HEK293 (cell line): ENCODE results near the gene PALM.

Experiments
- CTCF ChIA-PET: fragments of 350-600 bp; formaldehyde crosslinking; extraction: SDS; loops from one replicate; lab custom pipeline; 2021; ENCODE audit warnings: antibody characterized with exemption; lab: Yijun Ruan, JAX
- POLR2A ChIA-PET: fragments of 300-600 bp; formaldehyde crosslinking; extraction: SDS; loops from one replicate; lab custom pipeline; 2020; ENCODE audit warnings: antibody characterized with exemption, inconsistent platforms; lab: Yijun Ruan, JAX
- H3K27ac ChIP-seq: fragments of 200-500 bp; sonication (Bioruptor generic); 2 replicates; pipeline ENCODE4 v1.5.1; 2014; ENCODE audit warnings: low read depth, low read length, control low read depth, inconsistent platforms; ENCODE audit errors: extremely low read depth
- H3K36me3 ChIP-seq, 2 experiments: fragments of 200-500 bp in 1 of 2; sonication (Bioruptor generic) in 1 of 2; 1 replicate in 1 of 2; 2 replicates in 1 of 2; pipeline ENCODE4 v1.5.1; 2014 to 2017; ENCODE audit warnings: inconsistent platforms in 2 of 2, low read length in 2 of 2; ENCODE audit not compliant: control insufficient read depth in 2 of 2, insufficient read depth in 1 of 2
- H3K4me1 ChIP-seq: fragments of 200-500 bp; sonication (Bioruptor generic); 2 replicates; pipeline ENCODE4 v1.5.1; 2014; ENCODE audit warnings: mild to moderate bottlenecking, low read length, inconsistent platforms; ENCODE audit not compliant: control insufficient read depth, insufficient read depth
- H3K4me3 ChIP-seq: 2 replicates; pipeline ENCODE4 v1.5.1; 2011; ENCODE audit warnings: low read depth, mild to moderate bottlenecking, control low read depth, low read length, moderate library complexity
- H3K9me3 ChIP-seq: fragments of 200-500 bp; sonication (Bioruptor generic); 2 replicates; pipeline ENCODE4 v1.5.1; 2014; ENCODE audit warnings: low read depth, low read length, inconsistent platforms; ENCODE audit not compliant: control insufficient read depth, insufficient read depth
- GLIS1 ChIP-seq: fragments of 450-650 bp; formaldehyde crosslinking; IDR thresholded peaks from 2 replicates; pipeline ENCODE4 v1.5.1; 2016; ENCODE audit warnings: missing biosample characterization, missing genetic modification characterization
- KLF8 ChIP-seq: fragments of 450-650 bp; formaldehyde crosslinking; IDR thresholded peaks from 2 replicates; pipeline ENCODE4 v1.5.1; 2016; ENCODE audit warnings: missing biosample characterization, missing genetic modification characterization
- REPIN1 ChIP-seq: fragments of 450-650 bp; formaldehyde crosslinking; IDR thresholded peaks from 2 replicates; pipeline ENCODE4 v1.5.1; 2017; ENCODE audit warnings: missing biosample characterization, missing genetic modification characterization, low read depth
- SP2 ChIP-seq: fragments of 450-650 bp; formaldehyde crosslinking; IDR thresholded peaks from 2 replicates; pipeline ENCODE4 v1.5.1; 2016; ENCODE audit warnings: missing biosample characterization, missing genetic modification characterization
- ZBTB44 ChIP-seq: fragments of 450-650 bp; IDR thresholded peaks from 2 replicates; pipeline ENCODE4 v1.5.1; 2018; ENCODE audit warnings: missing biosample characterization, mild to moderate bottlenecking, missing genetic modification characterization
- ZIC2 ChIP-seq: fragments of 450-650 bp; formaldehyde crosslinking; IDR thresholded peaks from 2 replicates; pipeline ENCODE4 v1.5.1; 2016; ENCODE audit warnings: missing biosample characterization, missing genetic modification characterization
- ZNF335 ChIP-seq: fragments of 450-650 bp; formaldehyde crosslinking; conservative IDR thresholded peaks from 2 replicates; pipeline ENCODE4 v1.5.1; 2016; ENCODE audit warnings: missing biosample characterization, missing genetic modification characterization
- ZNF341 ChIP-seq: fragments of 450-650 bp; formaldehyde crosslinking; IDR thresholded peaks from 2 replicates; pipeline ENCODE4; 2016; ENCODE audit warnings: low read depth, missing biosample characterization, missing genetic modification characterization
- ZNF391 ChIP-seq: fragments of 450-650 bp; formaldehyde crosslinking; IDR thresholded peaks from 2 replicates; pipeline ENCODE4 v1.5.1; 2016; ENCODE audit warnings: low read depth, missing biosample characterization, missing genetic modification characterization, borderline replicate concordance
- ZNF621 ChIP-seq: fragments of 450-650 bp; formaldehyde crosslinking; IDR thresholded peaks from 2 replicates; pipeline ENCODE4 v1.5.1; 2017; ENCODE audit warnings: missing biosample characterization, missing genetic modification characterization
- ZNF704 ChIP-seq: fragments of 450-650 bp; formaldehyde crosslinking; IDR thresholded peaks from 2 replicates; pipeline ENCODE4 v1.5.1; 2016; ENCODE audit warnings: missing biosample characterization, missing genetic modification characterization
- ZNF747 ChIP-seq: fragments of 450-650 bp; formaldehyde crosslinking; IDR thresholded peaks from 2 replicates; pipeline ENCODE4 v1.5.1; 2016; ENCODE audit warnings: missing biosample characterization, missing genetic modification characterization
- ZNF76 ChIP-seq: fragments of 450-650 bp; formaldehyde crosslinking; IDR thresholded peaks from 2 replicates; pipeline ENCODE4; 2016; ENCODE audit warnings: low read depth, missing biosample characterization, missing genetic modification characterization, borderline replicate concordance
- ZSCAN23 ChIP-seq: fragments of 450-650 bp; formaldehyde crosslinking; IDR thresholded peaks from 2 replicates; pipeline ENCODE4 v1.5.1; 2016; ENCODE audit warnings: missing biosample characterization, missing genetic modification characterization
- ZXDB ChIP-seq: fragments of 450-650 bp; formaldehyde crosslinking; IDR thresholded peaks from 2 replicates; pipeline ENCODE4 v1.5.1; 2016; ENCODE audit warnings: missing biosample characterization, missing genetic modification characterization

PALM gene

GRCh38 chr19:708154-709143 lies at the start of gene PALM (continued):
- TF ChIP-seq ZNF341 (tag by site-specific recombination) (peak; percentile 68), KLF8 (tag by site-specific recombination) (no peak)

- TF ChIP-seq ZNF747 (tag by site-specific recombination) (no peak), ZNF704 (tag by site-specific recombination) (no peak), ZIC2 (tag by site-specific recombination) (peak; percentile 68), ZBTB44 (tag by site-specific recombination) (no peak), ZXDB (tag by site-specific recombination) (peak; percentile 88), ZNF335 (tag by site-specific recombination) (no peak), REPIN1 (no peak)
- Histone ChIP-seq H3K36me3 (peaks cover 0 to 42% of the 10 kb centered on the region in 2 experiments; a peak in 1 of 3 replicates), H3K4me1 (peaks cover 9% of the 10 kb centered on the region), H3K4me3 (peak overlapping the region; percentile 2; the same call in 1 of the 2 replicates), H3K9me3 (no peaks in the 10 kb centered on the region), H3K27ac (peak overlapping the region; percentile 94)
- ChIA-PET POLR2A (interaction anchor here (0.5 kb wide), 1 partner anchor 1130 kb away, joined by 3 read pairs; no protein-coding TSS in a partner anchor), CTCF (interaction anchor here (0.6 kb wide), 1 partner anchor 141 kb away, joined by 3 read pairs; no protein-coding TSS in a partner anchor)
Observed at GRCh38 chr19:660793-661426, 47.8 kb upstream of the PALM start.

- no peaks in the 10 kb centered on the region for H3K9me3 ChIP-seq
- peak overlapping the region; percentile 86 for H3K4me3 ChIP-seq
- ChIA-PET POLR2A (interaction anchor here (0.5 kb wide), 1 partner anchor 1129 kb away, joined by 3 read pairs; no protein-coding TSS in a partner anchor), CTCF (interaction anchor here (0.6 kb wide), 1 partner anchor 142 kb away, joined by 3 read pairs; no protein-coding TSS in a partner anchor)
- peaks cover 9% of the 10 kb centered on the region for H3K4me1 ChIP-seq
- peaks cover 0 to 41% of the 10 kb centered on the region in 2 experiments; a peak in 1 of 3 replicates for H3K36me3 ChIP-seq
- H3K27ac ChIP-seq = peak overlapping the region; percentile 94
- TF ChIP-seq ZSCAN23 (tag by site-specific recombination) = no peak
- peak; percentile 26; the same call in 1 of the 2 replicates for TF ChIP-seq ZNF76 (tag by site-specific recombination)
- no peak for TF ChIP-seq ZNF621 (tag by site-specific recombination)
- peak; percentile 33; the same call in 1 of the 2 replicates for TF ChIP-seq SP2
- TF ChIP-seq GLIS1 (tag by site-specific recombination) = peak; percentile 24; the same call in 1 of the 2 replicates
- TF ChIP-seq ZNF391 (tag by site-specific recombination) = no peak
- TF ChIP-seq ZIC2 (tag by site-specific recombination) = peak; percentile 23
Observed at GRCh38 chr19:661427-662196, 47.1 kb upstream of the PALM start.
